Mesendoderm (in vitro differentiated cells): ENCODE measurements around the gene SPRR3.

Experiments
- DNase-seq: peaks from one replicate; pipeline ENCODE4 v3.0.0; 2013
- H2AK5ac ChIP-seq: 2 replicates; pipeline ENCODE4 v1.6.1; 2013; ENCODE audit warnings: low read length, inconsistent platforms
- H2BK120ac ChIP-seq: 2 replicates; pipeline ENCODE4 v1.6.1; 2013; ENCODE audit warnings: low read depth, mild to moderate bottlenecking, low read length, moderate library complexity, mixed read lengths
- H2BK15ac ChIP-seq: replicated peaks from 2 replicates; pipeline ENCODE4 v1.6.1; 2013; ENCODE audit warnings: low read depth, mild to moderate bottlenecking, moderate library complexity
- H2BK5ac ChIP-seq: 2 replicates; pipeline ENCODE4 v1.6.1; 2013; ENCODE audit warnings: low read length, inconsistent platforms
- H3K18ac ChIP-seq: 2 replicates; pipeline ENCODE4 v1.6.1; 2013; ENCODE audit warnings: mild to moderate bottlenecking, low read length, mixed read lengths
- H3K23ac ChIP-seq: one replicate; pipeline ENCODE4 v1.6.1; 2013; ENCODE audit warnings: low read length
- H3K27ac ChIP-seq: 2 replicates; pipeline ENCODE4 v1.5.1; 2013; ENCODE audit warnings: low read depth, mild to moderate bottlenecking, inconsistent platforms, low read length, moderate library complexity
- H3K27me3 ChIP-seq: 2 replicates; pipeline ENCODE4 v1.6.1; 2013; ENCODE audit warnings: low read length, control low read depth, mild to moderate bottlenecking, inconsistent platforms; ENCODE audit not compliant: insufficient read depth, poor library complexity
- H3K36me3 ChIP-seq: 2 replicates; pipeline ENCODE4 v1.6.1; 2013; ENCODE audit warnings: low read length, inconsistent platforms; ENCODE audit not compliant: control insufficient read depth, insufficient read depth
- H3K4ac ChIP-seq: one replicate; pipeline ENCODE4 v1.6.1; 2013; ENCODE audit warnings: low read depth, mild to moderate bottlenecking, low read length, moderate library complexity
- H3K4me1 ChIP-seq: 2 replicates; pipeline ENCODE4 v1.6.1; 2013; ENCODE audit warnings: low read depth, low read length, inconsistent platforms; ENCODE audit not compliant: control insufficient read depth
- H3K4me2 ChIP-seq: 2 replicates; pipeline ENCODE4 v1.6.1; 2013; ENCODE audit warnings: low read length
- H3K4me3 ChIP-seq: 2 replicates; pipeline ENCODE4 v1.5.1; 2013; ENCODE audit warnings: mild to moderate bottlenecking, low read length
- H3K56ac ChIP-seq: one replicate; pipeline ENCODE4 v1.6.1; 2013; ENCODE audit warnings: low read length
- H3K79me1 ChIP-seq: 2 replicates; pipeline ENCODE4 v1.6.1; 2013; ENCODE audit warnings: low read length, inconsistent platforms
- H3K79me2 ChIP-seq: 2 replicates; pipeline ENCODE4 v1.6.1; 2013; ENCODE audit warnings: mild to moderate bottlenecking, low read length; ENCODE audit not compliant: control insufficient read depth, insufficient read depth
- H3K9ac ChIP-seq: 2 replicates; pipeline ENCODE4 v1.6.1; 2013; ENCODE audit warnings: low read length, inconsistent platforms
- H4K5ac ChIP-seq: one replicate; pipeline ENCODE4 v1.6.1; 2013; ENCODE audit warnings: low read length
- H4K8ac ChIP-seq: one replicate; pipeline ENCODE4 v1.6.1; 2013; ENCODE audit warnings: low read depth, mild to moderate bottlenecking, control low read depth, low read length, moderate library complexity
- WGBS: extraction: QIAGEN DNeasy Blood & Tissue Kit; methylation state at CpG from one replicate; pipeline ENCODE4 v1.1.7; 2013; ENCODE audit warnings: low lambda C conversion rate, missing lambda C conversion rate; ENCODE audit not compliant: insufficient coverage; ENCODE audit errors: extremely low coverage; 5-methylcytosine and 5-hydroxymethylcytosine counted together

The SPRR3 gene

GRCh38 chr1:152960452-152961044 is 41.0 kb upstream of the SPRR3 start:
- Histone ChIP-seq H3K56ac (no peak overlapping the region), H4K5ac (no peak overlapping the region), H2AK5ac (no peak overlapping the region), H3K4me2 (no peak overlapping the region), H3K4ac (no peak overlapping the region), H3K4me1 (no peaks in the 10 kb centered on the region), H4K8ac (no peak overlapping the region), H3K79me2 (no peaks in the 10 kb centered on the region), H2BK5ac (no peak overlapping the region), H3K9ac (no peak overlapping the region), H3K36me3 (no peaks in the 10 kb centered on the region), H3K23ac (no peak overlapping the region), H2BK120ac (no peak overlapping the region), H3K27ac (no peak overlapping the region), H3K27me3 (no peaks in the 10 kb centered on the region), H2BK15ac (no peak overlapping the region), H3K18ac (no peak overlapping the region), H3K79me1 (no peaks in the 10 kb centered on the region), H3K4me3 (no peak overlapping the region)
- no CpG with 5 or more reads among the region's 10 CpGs for WGBS
- peak; percentile 47 for DNase-seq

DNA sequence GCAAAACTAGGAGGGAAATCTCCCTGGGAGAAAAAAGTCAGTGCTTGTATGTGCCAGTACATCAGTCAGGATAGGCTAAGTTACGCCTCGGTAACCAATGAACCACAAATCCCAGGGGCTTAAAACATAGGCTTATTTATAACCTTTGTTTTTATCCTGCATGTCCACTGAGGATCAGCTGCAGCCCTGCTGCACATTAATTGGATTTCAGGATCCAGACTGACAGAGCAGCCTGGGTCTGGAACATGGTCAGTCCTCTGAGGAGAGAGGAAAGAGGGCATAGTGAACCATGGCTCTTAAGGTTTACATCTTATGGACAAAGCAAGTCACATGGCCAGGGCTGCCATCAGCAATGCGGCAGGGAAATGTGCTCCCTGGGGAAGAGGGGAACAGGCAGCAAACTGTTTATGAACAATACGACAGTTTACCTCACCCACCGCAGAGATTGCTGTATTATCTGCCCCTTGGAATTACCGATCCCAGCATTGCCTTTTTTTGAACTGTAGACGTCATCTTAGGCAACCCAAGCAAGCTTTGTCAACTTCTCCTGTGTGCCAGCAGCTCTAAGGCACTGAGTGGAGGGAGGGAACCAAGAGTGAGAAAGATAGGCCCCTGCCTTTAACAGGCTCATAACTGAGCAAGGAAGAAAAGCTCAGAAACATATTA is 40.2 kb upstream of the SPRR3 start:
- Histone ChIP-seq H3K4me3 (no peak overlapping the region), H3K27me3 (no peaks in the 10 kb centered on the region), H3K4me1 (no peaks in the 10 kb centered on the region), H3K4ac (no peak overlapping the region), H3K23ac (no peak overlapping the region), H3K36me3 (no peaks in the 10 kb centered on the region), H3K9ac (no peak overlapping the region), H2BK120ac (no peak overlapping the region), H3K18ac (no peak overlapping the region), H3K79me1 (no peaks in the 10 kb centered on the region), H2BK5ac (no peak overlapping the region), H4K5ac (no peak overlapping the region), H2BK15ac (no peak overlapping the region), H4K8ac (no peak overlapping the region), H3K56ac (no peak overlapping the region), H3K4me2 (no peak overlapping the region), H2AK5ac (no peak overlapping the region), H3K27ac (no peak overlapping the region), H3K79me2 (no peaks in the 10 kb centered on the region)
- DNase-seq: no peak
- WGBS: no CpG with 5 or more reads among the region's 7 CpGs

DNA sequence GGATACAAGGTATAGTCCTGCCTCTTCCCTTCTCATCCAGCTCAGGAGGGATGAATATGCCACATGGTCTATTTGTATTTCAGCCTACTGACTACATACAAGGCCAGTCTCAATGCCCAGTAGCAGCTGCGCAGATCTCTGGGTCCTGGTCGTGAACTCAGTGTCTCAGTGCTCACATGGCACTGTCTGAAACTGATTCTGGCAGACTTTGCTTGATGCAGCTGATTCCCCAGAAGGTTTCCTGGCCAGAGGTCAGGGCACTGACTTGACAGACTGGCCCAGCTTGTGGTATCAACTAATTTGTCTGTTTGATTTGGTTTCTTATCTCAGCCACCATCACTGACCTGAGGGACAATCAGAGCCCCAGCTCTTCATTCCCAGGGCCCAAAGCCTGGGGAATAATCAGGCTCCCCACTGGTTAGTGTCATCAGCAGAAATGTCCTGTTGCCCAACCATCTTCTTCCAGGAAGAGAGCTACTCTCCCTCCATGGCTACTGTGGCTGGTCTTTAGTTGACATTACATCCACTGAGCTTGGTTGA is 38.6 kb upstream of the SPRR3 start:
- Histone ChIP-seq H3K18ac (no peak overlapping the region), H3K4ac (no peak overlapping the region)
- no CpG with 5 or more reads among the region's 2 CpGs for WGBS

GRCh38 chr1:152964536-152964935 is 37.0 kb upstream of the SPRR3 start:
- Histone ChIP-seq H3K4me2 (no peak overlapping the region), H3K56ac (no peak overlapping the region), H3K27ac (no peak overlapping the region), H2BK5ac (no peak overlapping the region), H3K36me3 (no peaks in the 10 kb centered on the region), H3K79me1 (no peaks in the 10 kb centered on the region), H3K27me3 (no peaks in the 10 kb centered on the region), H3K23ac (no peak overlapping the region), H3K9ac (no peak overlapping the region), H3K4me1 (no peaks in the 10 kb centered on the region), H3K4ac (no peak overlapping the region), H3K18ac (no peak overlapping the region), H2BK15ac (no peak overlapping the region), H4K5ac (no peak overlapping the region), H4K8ac (no peak overlapping the region), H2AK5ac (no peak overlapping the region), H3K4me3 (no peak overlapping the region), H3K79me2 (no peaks in the 10 kb centered on the region), H2BK120ac (no peak overlapping the region)
- WGBS: no CpG with 5 or more reads among the region's 1 CpG
- DNase-seq: no peak

More for the DNA sequence above, 38.6 kb upstream of the SPRR3 start:
- Histone ChIP-seq H3K4me1 (no peaks in the 10 kb centered on the region), H2AK5ac (no peak overlapping the region), H3K36me3 (no peaks in the 10 kb centered on the region), H4K8ac (no peak overlapping the region), H3K23ac (no peak overlapping the region), H3K4me2 (no peak overlapping the region), H2BK15ac (no peak overlapping the region), H3K27me3 (no peaks in the 10 kb centered on the region), H3K4me3 (no peak overlapping the region), H3K79me2 (no peaks in the 10 kb centered on the region), H3K79me1 (no peaks in the 10 kb centered on the region), H3K27ac (no peak overlapping the region), H4K5ac (no peak overlapping the region), H3K56ac (no peak overlapping the region), H3K9ac (no peak overlapping the region), H2BK120ac (no peak overlapping the region), H2BK5ac (no peak overlapping the region)
- DNase-seq: peak; percentile 75

GRCh38 chr1:152965853-152966252 is 35.7 kb upstream of the SPRR3 start:
- H3K4me1 ChIP-seq: no peaks in the 10 kb centered on the region
- no peak overlapping the region for H3K18ac ChIP-seq
- no peaks in the 10 kb centered on the region for H3K36me3 ChIP-seq
- no peak overlapping the region for H3K4ac ChIP-seq
- no peak for DNase-seq
- no peak overlapping the region for H2AK5ac ChIP-seq
- H4K8ac ChIP-seq: no peak overlapping the region
- no peak overlapping the region for H2BK5ac ChIP-seq
- no peak overlapping the region for H3K4me3 ChIP-seq
- H2BK15ac ChIP-seq: no peak overlapping the region
- H3K27ac ChIP-seq: no peak overlapping the region
- no peaks in the 10 kb centered on the region for H3K79me2 ChIP-seq
- no peak overlapping the region for H3K4me2 ChIP-seq
- H3K56ac ChIP-seq: no peak overlapping the region
- no peak overlapping the region for H2BK120ac ChIP-seq
- H3K79me1 ChIP-seq: no peaks in the 10 kb centered on the region
- no peak overlapping the region for H3K9ac ChIP-seq
- no CpG with 5 or more reads among the region's 4 CpGs for WGBS
- H3K23ac ChIP-seq: no peak overlapping the region
- no peak overlapping the region for H4K5ac ChIP-seq
- H3K27me3 ChIP-seq: no peaks in the 10 kb centered on the region
